NCI-H226 (cell line): ENCODE measurements around the gene ITGB4.
"Not testable (repeated sequence)": the region's sequence is repeated elsewhere in the genome, so short reads cannot be mapped to it uniquely, and the experiment has no call there.

Experiments used
- DNase-seq: peaks from one replicate; pipeline ENCODE4 v3.0.0-alpha.2; 2015

Gene ITGB4

GRCh38 chr17:75773808-75774470 is 52.7 kb downstream of the ITGB4 start:
- DNase-seq = no peak

- DNase-seq = no peak
Observed at GRCh38 chr17:75774471-75774990, 53.3 kb downstream of the ITGB4 start.

GRCh38 chr17:75774991-75775668 is 53.9 kb downstream of the ITGB4 start:
- no peak for DNase-seq

GRCh38 chr17:75776386-75777295 is 55.4 kb downstream of the ITGB4 start:
- no peak for DNase-seq

- no peak for DNase-seq
Observed at GRCh38 chr17:75777296-75777922, 56.1 kb downstream of the ITGB4 start.

- not testable (repeated sequence) for DNase-seq
Observed at GRCh38 chr17:75778066-75778860, 57.0 kb downstream of the ITGB4 start.

- DNase-seq = no peak
Observed at GRCh38 chr17:75778861-75779249, 57.6 kb downstream of the ITGB4 start.

- peak; percentile 99 for DNase-seq
Observed at GRCh38 chr17:75779250-75779986, 58.2 kb downstream of the ITGB4 start.

- no peak for DNase-seq
Observed at GRCh38 chr17:75779987-75780889, 59.0 kb downstream of the ITGB4 start.

- DNase-seq = no peak
Observed at GRCh38 chr17:75783069-75783783, 62.0 kb downstream of the ITGB4 start.

GRCh38 chr17:75783803-75784472 is 62.7 kb downstream of the ITGB4 start:
- no peak for DNase-seq

- DNase-seq = peak; percentile 98
Observed at GRCh38 chr17:75784473-75785015, 63.3 kb downstream of the ITGB4 start, which contains the start of gene UNK. TSS of gene UNK (plus strand) at chr17:75784806. CDS start at chr17:75784881, 75 bp downstream.

- peak; percentile 83 for DNase-seq
Observed at GRCh38 chr17:75785016-75785890, 64.0 kb downstream of the ITGB4 start.

- no peak for DNase-seq
Observed at GRCh38 chr17:75791254-75791653, 70.0 kb downstream of the ITGB4 start.

- no peak for DNase-seq
Observed at GRCh38 chr17:75793460-75793859, 72.2 kb downstream of the ITGB4 start.

- DNase-seq = no peak
Observed at GRCh38 chr17:75795820-75796607, 74.8 kb downstream of the ITGB4 start.

GRCh38 chr17:75799402-75799801 is 78.1 kb downstream of the ITGB4 start:
- no peak for DNase-seq
